Bladder microvascular endothelial cell (primary cell): ENCODE results near the gene POU3F3. TPM values are rescaled to one million over a fixed set of nuclear protein-coding genes. Genes with fewer than 3 reads are reported as not detected.

Experiments used
- total RNA-seq: library from RNA; depleted of rRNA; stranded (reverse); fragments of >200 nt; gene quantifications from 2 replicates; pipeline ENCODE4 v1.2.3, GENCODE V29; 2014

Gene POU3F3
- under 0.01 TPM in 1 of 2 replicates, not detected in the other for total RNA-seq

DNA sequence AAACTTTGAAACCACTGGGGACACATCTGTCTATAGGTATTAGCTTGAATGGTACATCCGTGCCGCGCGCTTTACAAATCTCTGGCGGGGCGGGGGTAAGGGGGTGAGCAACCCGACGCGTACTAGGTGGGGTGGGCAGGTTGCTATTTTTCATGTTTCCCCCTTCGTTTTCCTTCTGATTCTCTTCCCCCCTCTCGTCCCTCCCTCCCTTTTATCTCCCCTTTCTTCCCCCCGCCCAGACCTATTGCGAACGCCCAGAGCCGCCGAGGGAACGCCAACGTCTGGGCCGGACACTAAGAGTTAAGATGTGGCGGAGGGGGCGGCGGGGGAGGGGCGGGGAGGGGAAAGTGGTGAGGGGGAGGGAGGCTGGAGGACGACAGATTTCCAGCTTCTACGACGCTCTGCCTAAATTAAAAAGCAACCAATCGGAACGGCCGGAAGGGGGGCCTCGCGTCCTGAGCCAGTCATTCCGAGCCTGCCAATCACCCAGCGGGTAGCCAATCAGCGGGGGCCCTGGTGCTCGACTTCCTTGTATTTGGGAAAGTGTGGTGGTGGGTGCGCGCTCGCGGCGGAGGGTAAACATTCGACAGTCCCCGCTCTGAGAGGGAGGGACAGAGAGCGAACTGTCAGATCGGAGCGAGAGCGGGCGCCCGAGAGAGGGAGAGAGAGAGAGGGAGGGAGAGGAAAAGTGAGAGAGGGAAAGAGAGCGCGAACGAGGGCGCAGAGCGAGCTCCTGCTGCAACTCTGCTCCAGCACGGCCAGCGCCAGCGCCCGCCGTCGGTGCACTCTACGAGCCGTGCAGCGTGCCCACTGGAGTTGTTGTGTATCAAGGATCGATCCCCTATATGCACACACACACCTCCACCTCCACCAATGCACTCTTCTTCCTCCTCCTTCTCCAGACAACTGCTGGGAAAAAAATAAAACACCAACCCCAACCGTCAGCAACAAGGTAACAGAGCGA lies at the start of gene POU3F3:
Gene POU3F3, plus strand, starts transcription at position 582 of the 964 bp plus-strand sequence. CDS start 1,396 bp downstream, outside the sequence.

Other genes with a start within 250 kb of the POU3F3 start
- gene MRPS9, start 184.0 kb downstream of the POU3F3 start, total RNA-seq = 19.1 and 23.8 TPM in 2 replicates